Spinal cord (tissue), 10 donors: ENCODE data around the gene CHCHD5. TPM values are rescaled to one million over a fixed set of nuclear protein-coding genes. Genes with fewer than 3 reads are reported as not detected.

Source experiments
- DNase-seq, 6 donors: peaks; one replicate each; pipeline versions ENCODE4 v3.0.0 to v3.0.0-alpha.2; 2013 to 2015; ENCODE audit warnings: low spot score in 6 of 6, low read depth in 4 of 6
- H3K27ac ChIP-seq: one replicate; pipeline ENCODE4 v1.5.1; 2013; ENCODE audit warnings: low read depth, low read length, control low read depth
- H3K27me3 ChIP-seq: one replicate; pipeline ENCODE4 v1.6.1; 2013; ENCODE audit warnings: low read length; ENCODE audit not compliant: control insufficient read depth, insufficient read depth
- H3K36me3 ChIP-seq: one replicate; pipeline ENCODE4 v1.6.1; 2013; ENCODE audit warnings: low read length; ENCODE audit not compliant: control insufficient read depth, insufficient read depth
- H3K4me1 ChIP-seq: one replicate; pipeline ENCODE4 v1.6.1; 2013; ENCODE audit warnings: low read length; ENCODE audit not compliant: control insufficient read depth, insufficient read depth
- H3K4me3 ChIP-seq: one replicate; pipeline ENCODE4 v1.5.1; 2013; ENCODE audit warnings: low read depth, low read length, control low read depth
- H3K9me3 ChIP-seq: one replicate; pipeline ENCODE4 v1.6.1; 2013; ENCODE audit warnings: low read length; ENCODE audit not compliant: control insufficient read depth, insufficient read depth
- WGBS: methylation state at CpG from one replicate; pipeline ENCODE4 v1.1.5; 2013; ENCODE audit warnings: missing lambda C conversion rate; ENCODE audit not compliant: insufficient coverage; 5-methylcytosine and 5-hydroxymethylcytosine counted together
- polyA plus RNA-seq, 2 donors: library from polyadenylated mRNA; unstranded; fragments of 120-200 nt; gene quantifications; one replicate each; pipeline ENCODE4 v1.2.1, GENCODE V29; 2013; ENCODE audit not compliant: insufficient read length in 2 of 2
- total RNA-seq, 2 donors: library from RNA; depleted of rRNA in 1 of 2; stranded (reverse); fragments of 120-200 nt in 1 of 2; fragments of >200 nt in 1 of 2; gene quantifications; one replicate each; pipeline versions ENCODE4 v1.2.3 to v1.2.4, GENCODE V29; 2013 to 2014
- donor health status: healthy.

Gene CHCHD5
- total and polyA plus RNA-seq, 4 donors: 5.3 to 30.3 (median 26.0) TPM

- DNase-seq: no peak
- H3K4me3 ChIP-seq: no peak overlapping the region
- no peaks in the 10 kb centered on the region for H3K27me3 ChIP-seq
- no peaks in the 10 kb centered on the region for H3K9me3 ChIP-seq
- WGBS: no CpG with 5 or more reads among the region's 6 CpGs
- H3K4me1 ChIP-seq: no peaks in the 10 kb centered on the region
- H3K36me3 ChIP-seq: peaks cover 8% of the 10 kb centered on the region
- H3K27ac ChIP-seq: no peak overlapping the region
These were observed 34.0 kb downstream of the CHCHD5 start for GRCh38 chr2:112618383-112618782.

GRCh38 chr2:112621790-112622527 is 37.5 kb downstream of the CHCHD5 start:
- H3K27ac ChIP-seq: no peak overlapping the region
- H3K4me1 ChIP-seq: peaks cover 10% of the 10 kb centered on the region
- no peaks in the 10 kb centered on the region for H3K27me3 ChIP-seq
- H3K9me3 ChIP-seq: no peaks in the 10 kb centered on the region
- no peak for DNase-seq
- H3K36me3 ChIP-seq: no peaks in the 10 kb centered on the region
- H3K4me3 ChIP-seq: no peak overlapping the region
- whole genome bisulfite sequencing: 90% methylated on average over 12 of the region's 22 CpGs

- H3K9me3 ChIP-seq: no peaks in the 10 kb centered on the region
- peaks cover 10% of the 10 kb centered on the region for H3K4me1 ChIP-seq
- no CpG with 5 or more reads among the region's 3 CpGs for WGBS
- no peak for DNase-seq
- no peaks in the 10 kb centered on the region for H3K27me3 ChIP-seq
- no peak overlapping the region for H3K4me3 ChIP-seq
- no peak overlapping the region for H3K27ac ChIP-seq
- H3K36me3 ChIP-seq: no peaks in the 10 kb centered on the region
These were observed 38.1 kb downstream of the CHCHD5 start for GRCh38 chr2:112622528-112622849.

GRCh38 chr2:112623913-112624777 is 39.7 kb downstream of the CHCHD5 start:
- Histone ChIP-seq H3K9me3 (no peaks in the 10 kb centered on the region), H3K36me3 (no peaks in the 10 kb centered on the region), H3K4me1 (peaks cover 10% of the 10 kb centered on the region), H3K4me3 (no peak overlapping the region), H3K27me3 (no peaks in the 10 kb centered on the region), H3K27ac (no peak overlapping the region)
- WGBS: 93% methylated on average over 8 of the region's 11 CpGs
- DNase-seq: no peak

- 80% methylated on average over 2 of the region's 7 CpGs for WGBS
- DNase-seq: no peak
These were observed 41.2 kb downstream of the CHCHD5 start for GRCh38 chr2:112625474-112626114.

GRCh38 chr2:112626604-112627059 is 42.2 kb downstream of the CHCHD5 start:
- H3K27ac ChIP-seq: no peak overlapping the region
- no peaks in the 10 kb centered on the region for H3K27me3 ChIP-seq
- DNase-seq: peak in 5 of 6 donors; percentile 35 to 90 (median 44)
- WGBS: 14% methylated on average over 5 of the region's 7 CpGs
- H3K4me1 ChIP-seq: peaks cover 10% of the 10 kb centered on the region
- no peaks in the 10 kb centered on the region for H3K9me3 ChIP-seq
- no peaks in the 10 kb centered on the region for H3K36me3 ChIP-seq
- H3K4me3 ChIP-seq: peak overlapping the region; percentile 7

More at GRCh38 chr2:112625474-112626114, 41.2 kb downstream of the CHCHD5 start:
- H3K27me3 ChIP-seq: no peaks in the 10 kb centered on the region
- peaks cover 10% of the 10 kb centered on the region for H3K4me1 ChIP-seq
- H3K9me3 ChIP-seq: no peaks in the 10 kb centered on the region
- no peak overlapping the region for H3K27ac ChIP-seq
- no peak overlapping the region for H3K4me3 ChIP-seq
- H3K36me3 ChIP-seq: no peaks in the 10 kb centered on the region

GRCh38 chr2:112627060-112628040 is 42.9 kb downstream of the CHCHD5 start:
- Histone ChIP-seq H3K36me3 (no peaks in the 10 kb centered on the region), H3K4me1 (peaks cover 10% of the 10 kb centered on the region), H3K27ac (no peak overlapping the region), H3K9me3 (no peaks in the 10 kb centered on the region), H3K27me3 (no peaks in the 10 kb centered on the region), H3K4me3 (no peak overlapping the region)
- 80% methylated on average over 8 of the region's 10 CpGs for WGBS
- DNase-seq: no peak

- Histone ChIP-seq H3K36me3 (no peaks in the 10 kb centered on the region), H3K9me3 (no peaks in the 10 kb centered on the region), H3K27me3 (no peaks in the 10 kb centered on the region), H3K27ac (no peak overlapping the region), H3K4me3 (no peak overlapping the region), H3K4me1 (peaks cover 10% of the 10 kb centered on the region)
- 96% methylated on average over 5 of the region's 6 CpGs for WGBS
- DNase-seq: no peak
These were observed 44.8 kb downstream of the CHCHD5 start for GRCh38 chr2:112629224-112629623.

GRCh38 chr2:112629823-112630222 is 45.4 kb downstream of the CHCHD5 start:
- no peaks in the 10 kb centered on the region for H3K27me3 ChIP-seq
- no peak for DNase-seq
- H3K9me3 ChIP-seq: no peaks in the 10 kb centered on the region
- no peak overlapping the region for H3K27ac ChIP-seq
- H3K4me1 ChIP-seq: peaks cover 10% of the 10 kb centered on the region
- no peak overlapping the region for H3K4me3 ChIP-seq
- WGBS: 71% methylated on average over 7 of the region's 8 CpGs
- no peaks in the 10 kb centered on the region for H3K36me3 ChIP-seq
